ENCODE measurements around the gene ZNF385C.

DNA sequence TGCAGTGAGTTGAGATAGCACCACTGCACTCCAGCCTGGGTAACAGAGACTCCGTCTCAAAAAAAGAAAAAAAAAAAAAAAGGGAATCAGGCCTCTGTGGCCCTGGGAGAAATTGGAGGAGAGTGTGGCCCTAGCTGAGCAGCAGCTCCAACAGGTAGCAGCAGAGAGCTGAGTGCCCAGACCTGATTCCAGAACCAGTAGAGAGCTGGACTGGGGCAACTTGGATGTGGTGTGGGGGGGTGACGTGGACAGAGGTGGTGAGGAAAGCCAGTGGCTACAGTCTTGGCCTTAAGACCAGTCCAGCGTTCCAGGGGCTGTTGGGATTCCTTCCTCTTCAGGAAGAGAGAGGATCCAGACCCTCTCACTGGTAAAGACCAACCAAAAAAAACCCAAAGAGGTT, 26.0 kb upstream of the ZNF385C start:
- TF ChIP-seq CTCF (IDR thresholded peaks at IDR 0.05): no peak
- TF ChIP-seq POLR2A (IDR thresholded peaks at IDR 0.05): no peak
- no peak for TF ChIP-seq EP300 (IDR thresholded peaks at IDR 0.05; ENCODE audit: low read depth)
- TF ChIP-seq POLR2AphosphoS5 (IDR thresholded peaks at IDR 0.05): no peak
